GM19395 (cell line): ENCODE results near the gene CPE.
"Not testable (repeated sequence)": the region's sequence is repeated elsewhere in the genome, so short reads cannot be mapped to it uniquely, and the experiment has no call there.

Experiments used
- ATAC-seq: cut with Tn5 transposase; IDR thresholded peaks from one replicate; pipeline ENCODE4 v1.9.1; 2021; ENCODE audit warnings: mild to moderate bottlenecking, moderate library complexity; ENCODE audit not compliant: unreplicated experiment

The CPE gene

GRCh38 chr4:165461159-165461821, 82.5 kb downstream of the CPE start:
- ATAC-seq: no peak

- no peak for ATAC-seq
These were observed 83.2 kb downstream of the CPE start for GRCh38 chr4:165462009-165462408.

- peak; percentile 12 for ATAC-seq
These were observed 85.6 kb downstream of the CPE start for GRCh38 chr4:165464376-165464775.

- ATAC-seq: peak; percentile 84
These were observed 86.1 kb downstream of the CPE start for GRCh38 chr4:165464813-165465381.

- no peak for ATAC-seq
These were observed 91.2 kb downstream of the CPE start for GRCh38 chr4:165470009-165470408.

GRCh38 chr4:165472943-165473676, 94.3 kb downstream of the CPE start:
- ATAC-seq: no peak

- ATAC-seq: no peak
These were observed 96.2 kb downstream of the CPE start for GRCh38 chr4:165474784-165475705.

- no peak for ATAC-seq
These were observed 96.9 kb downstream of the CPE start for GRCh38 chr4:165475706-165476070.

GRCh38 chr4:165476214-165477098, 97.6 kb downstream of the CPE start:
- no peak for ATAC-seq

GRCh38 chr4:165477799-165478198, 99.0 kb downstream of the CPE start:
- no peak for ATAC-seq

- ATAC-seq: no peak
These were observed 99.5 kb downstream of the CPE start for GRCh38 chr4:165478260-165478659.

GRCh38 chr4:165481053-165481835, 102.4 kb downstream of the CPE start:
- ATAC-seq: no peak

GRCh38 chr4:165489786-165490185, 111.0 kb downstream of the CPE start:
- no peak for ATAC-seq

- not testable (repeated sequence) for ATAC-seq
These were observed 113.8 kb downstream of the CPE start for GRCh38 chr4:165492583-165492982.

GRCh38 chr4:165493359-165493758, 114.6 kb downstream of the CPE start:
- peak; percentile 92 for ATAC-seq

- peak; percentile 57 for ATAC-seq
These were observed 124.4 kb downstream of the CPE start for GRCh38 chr4:165502916-165503907.

GRCh38 chr4:165504184-165504583, 125.4 kb downstream of the CPE start:
- no peak for ATAC-seq
